HG03108 (cell line): ENCODE results near the gene ACOX3.

Experiments used
- ATAC-seq: cut with Tn5 transposase; IDR thresholded peaks from one replicate; pipeline ENCODE4 v1.9.1; 2021; ENCODE audit warnings: moderate library complexity; ENCODE audit not compliant: unreplicated experiment

Gene ACOX3

GRCh38 chr4:8377103-8378075 lies 63.1 kb downstream of the ACOX3 start:
- no peak for ATAC-seq

GRCh38 chr4:8376361-8377102 lies 64.0 kb downstream of the ACOX3 start:
- ATAC-seq, result no peak

- ATAC-seq, result no peak
Observed at GRCh38 chr4:8374851-8375649, 65.5 kb downstream of the ACOX3 start.

GRCh38 chr4:8373973-8374545 lies 66.5 kb downstream of the ACOX3 start:
- ATAC-seq, result no peak

- ATAC-seq, result no peak
Observed at GRCh38 chr4:8373270-8373972, 67.1 kb downstream of the ACOX3 start.

GRCh38 chr4:8372506-8372905 lies 68.0 kb downstream of the ACOX3 start:
- ATAC-seq, result no peak

- no peak for ATAC-seq
Observed at GRCh38 chr4:8371596-8371995, 68.9 kb downstream of the ACOX3 start.

GRCh38 chr4:8370835-8371595 lies 69.5 kb downstream of the ACOX3 start:
- no peak for ATAC-seq

- ATAC-seq, result no peak
Observed at GRCh38 chr4:8370106-8370787, 70.3 kb downstream of the ACOX3 start.

GRCh38 chr4:8369426-8370105 lies 71.0 kb downstream of the ACOX3 start:
- no peak for ATAC-seq

GRCh38 chr4:8368998-8369397 lies 71.5 kb downstream of the ACOX3 start:
- no peak for ATAC-seq

- no peak for ATAC-seq
Observed at GRCh38 chr4:8368061-8368481, 72.5 kb downstream of the ACOX3 start.

GRCh38 chr4:8366601-8367000 lies 73.9 kb downstream of the ACOX3 start:
- no peak for ATAC-seq

- no peak for ATAC-seq
Observed at GRCh38 chr4:8365951-8366350, 74.6 kb downstream of the ACOX3 start.

GRCh38 chr4:8365353-8365752 lies 75.2 kb downstream of the ACOX3 start:
- no peak for ATAC-seq

- no peak for ATAC-seq
Observed at GRCh38 chr4:8364848-8365350, 75.6 kb downstream of the ACOX3 start.

- ATAC-seq, result no peak
Observed at GRCh38 chr4:8364141-8364540, 76.4 kb downstream of the ACOX3 start.

- no peak for ATAC-seq
Observed at GRCh38 chr4:8362483-8362882, 78.0 kb downstream of the ACOX3 start.
